Endothelial cell of umbilical vein (primary cell): ENCODE data around the gene TMOD2. TPM values are rescaled to one million over a fixed set of nuclear protein-coding genes. Genes with fewer than 3 reads are reported as not detected.

ENCODE experiments used
- BruUV-seq: library from RNA; stranded (reverse); fragments of 400-500 nt; replicated peaks from 2 replicates; lab custom pipeline; 2021; lab: Mats Ljungman, UMichigan
- CTCF ChIA-PET: fragments of 300-600, 350-600 bp; sonication (Branson Sonifier 250); formaldehyde crosslinking; loops from one replicate; lab custom pipeline; 2021; ENCODE audit warnings: antibody characterized with exemption, inconsistent platforms; lab: Charles Lee
- POLR2A ChIA-PET: fragments of 300-600, 350-600 bp; sonication (Branson Sonifier 250); formaldehyde crosslinking; loops from one replicate; lab custom pipeline; 2021; ENCODE audit warnings: antibody characterized with exemption, inconsistent platforms; lab: Charles Lee
- DNase-seq: peaks from one replicate; pipeline ENCODE4 v3.0.0-alpha.2; 2011; ENCODE audit warnings: low read depth, low spot score
- FAIRE-seq: peaks from 2 replicates; lab custom pipeline; 2011; peaks lifted over from hg19 to GRCh38; lab: Jason Lieb, UNC
- H2AFZ ChIP-seq: 2 replicates; pipeline ENCODE4 v1.6.0; 2012; ENCODE audit warnings: low read depth, low read length, control low read depth, inconsistent platforms
- H3K27ac ChIP-seq: 2 replicates; pipeline ENCODE4 v1.5.1; 2011; ENCODE audit warnings: low read depth, mild to moderate bottlenecking, control low read depth, low read length, moderate library complexity; ENCODE audit not compliant: insufficient read depth
- H3K27me3 ChIP-seq, 2 experiments: 2 replicates each; pipeline versions ENCODE4 v1.6.0 to v1.6.1; 2011; ENCODE audit warnings: low read length in 2 of 2, mixed read lengths in 1 of 2; ENCODE audit not compliant: control insufficient read depth in 2 of 2, insufficient read depth in 2 of 2
- H3K36me3 ChIP-seq, 2 experiments: 2 replicates in 1 of 2; 3 replicates in 1 of 2; pipeline ENCODE4 v1.5.1; 2011; ENCODE audit warnings: low read length in 2 of 2, mild to moderate bottlenecking in 1 of 2, moderate library complexity in 1 of 2; ENCODE audit not compliant: control insufficient read depth in 2 of 2, insufficient read depth in 2 of 2; ENCODE audit errors: extremely low read depth in 1 of 2
- H3K4me1 ChIP-seq: 3 replicates; pipeline ENCODE4 v1.5.1; 2011; ENCODE audit warnings: mild to moderate bottlenecking, low read length; ENCODE audit not compliant: control insufficient read depth, insufficient read depth; ENCODE audit errors: extremely low read depth
- H3K4me2 ChIP-seq: 2 replicates; pipeline ENCODE4 v1.6.1; 2011; ENCODE audit warnings: low read length, control low read depth, mixed read lengths; ENCODE audit not compliant: insufficient read depth
- H3K4me3 ChIP-seq, 3 experiments: fragments of 200-600 bp in 1 of 3; sonication (generic), shearing (Covaris generic) in 1 of 3; replicated peaks in 1 of 3; 2 replicates each; pipeline ENCODE4 v1.5.1; 2011 to 2016; ENCODE audit warnings: control low read depth in 3 of 3, low read length in 3 of 3, mild to moderate bottlenecking in 2 of 3, inconsistent platforms in 1 of 3, low read depth in 1 of 3, moderate library complexity in 1 of 3; ENCODE audit not compliant: insufficient read depth in 1 of 3
- H3K79me2 ChIP-seq: 2 replicates; pipeline ENCODE4 v1.6.0; 2012; ENCODE audit warnings: low read length, inconsistent platforms; ENCODE audit not compliant: control insufficient read depth, insufficient read depth
- H3K9ac ChIP-seq: replicated peaks from 2 replicates; pipeline ENCODE3; 2011; ENCODE audit warnings: low read length, control low read depth; ENCODE audit not compliant: insufficient read depth; ENCODE audit errors: extremely low read depth
- H3K9me1 ChIP-seq: replicated peaks from 3 replicates; pipeline ENCODE4 v1.6.0; 2011; ENCODE audit warnings: mild to moderate bottlenecking, low read length; ENCODE audit not compliant: control insufficient read depth, insufficient read depth; ENCODE audit errors: extremely low read depth
- H3K9me3 ChIP-seq: replicated peaks from 2 replicates; pipeline ENCODE4 v1.5.1; 2012; ENCODE audit warnings: low read length, inconsistent platforms; ENCODE audit not compliant: control insufficient read depth, insufficient read depth
- H4K20me1 ChIP-seq: replicated peaks from 2 replicates; pipeline ENCODE3; 2011; ENCODE audit warnings: mild to moderate bottlenecking, low read length; ENCODE audit not compliant: control insufficient read depth, insufficient read depth; ENCODE audit errors: extremely low read depth
- EZH2 ChIP-seq: IDR thresholded peaks from 2 replicates; pipeline ENCODE4 v1.6.1; 2012; ENCODE audit warnings: borderline replicate concordance, low read depth, mild to moderate bottlenecking, moderate library complexity, low read length, inconsistent platforms; ENCODE audit not compliant: severe bottlenecking
- FOS ChIP-seq: IDR thresholded peaks from 2 replicates; pipeline ENCODE4 v1.6.1; 2011; ENCODE audit warnings: mild to moderate bottlenecking, low read length, moderate library complexity, borderline replicate concordance; ENCODE audit not compliant: insufficient read depth
- GATA2 ChIP-seq: IDR thresholded peaks from 2 replicates; pipeline ENCODE4 v1.7.0; 2011; ENCODE audit warnings: low read depth, mild to moderate bottlenecking, moderate library complexity, mixed read lengths, low read length; ENCODE audit not compliant: insufficient read length, insufficient read depth
- JUN ChIP-seq: IDR thresholded peaks from 2 replicates; pipeline ENCODE4 v1.6.1; 2011; ENCODE audit warnings: borderline replicate concordance, low read depth; ENCODE audit not compliant: insufficient read length, insufficient read depth
- MYC ChIP-seq: IDR thresholded peaks from one replicate; pipeline ENCODE4 v1.6.1; 2011; ENCODE audit warnings: mild to moderate bottlenecking, low read depth, low read length
- POLR2A ChIP-seq: IDR thresholded peaks from 2 replicates; pipeline ENCODE4 v1.6.1; 2012; ENCODE audit warnings: low read depth, mild to moderate bottlenecking, control low read depth, low read length
- POLR2AphosphoS5 ChIP-seq: IDR thresholded peaks from 2 replicates; pipeline ENCODE4 v1.6.1; 2012; ENCODE audit warnings: low read depth, mild to moderate bottlenecking, control low read depth, low read length, moderate library complexity; ENCODE audit not compliant: insufficient read depth
- dilution Hi-C: fragments of 300-500 bp; cut with MboI; formaldehyde crosslinking; loops from one replicate; pipeline ENCODE4 v1.15.0; 2019; ENCODE audit warnings: low sequenced_read_pairs; ENCODE audit not compliant: extremely low pct_ligation_motif_present
- intact Hi-C: fragments of 100-400 bp; cut with micrococcal nuclease; formaldehyde crosslinking; loops from one replicate; pipeline ENCODE4 v1.10.0; 2022
- polyA plus RNA-seq, 4 experiments: library from polyadenylated mRNA; depleted of rRNA in 3 of 4; stranded (reverse) in 3 of 4; unstranded in 1 of 4; fragments of >200 nt; gene quantifications; 2 replicates each; pipeline versions ENCODE4 v1.2.1 to v1.2.3, GENCODE V29; 2011 to 2012; ENCODE audit warnings: missing spikeins in 1 of 4
- total RNA-seq: library from RNA; stranded (reverse); gene quantifications from 2 replicates; pipeline ENCODE4 v1.2.3, GENCODE V29; 2021
- TF ChIP-seq, protein P1 (sequence below), 2 donors: IDR thresholded peaks; 1 replicate in 1 of 2; 2 replicates in 1 of 2; pipeline ENCODE4 v1.5.1; 2011; ENCODE audit warnings: low read length in 2 of 2, mild to moderate bottlenecking in 2 of 2, moderate library complexity in 2 of 2, control low read depth in 1 of 2, inconsistent platforms in 1 of 2, low read depth in 1 of 2; ENCODE audit not compliant: insufficient read depth in 1 of 2; ENCODE audit errors: extremely low read depth in 1 of 2
- TF ChIP-seq, protein P2 (sequence below): IDR thresholded peaks from 2 replicates; pipeline ENCODE4 v1.6.1; 2011; ENCODE audit not compliant: insufficient read depth, insufficient read length

Gene TMOD2
- total and polyA plus RNA-seq, 2 donors (not counting 3 experiments of a cell fraction or from before 2014, with no cell fraction given) = 0.46 to 2.7 TPM

DNA sequence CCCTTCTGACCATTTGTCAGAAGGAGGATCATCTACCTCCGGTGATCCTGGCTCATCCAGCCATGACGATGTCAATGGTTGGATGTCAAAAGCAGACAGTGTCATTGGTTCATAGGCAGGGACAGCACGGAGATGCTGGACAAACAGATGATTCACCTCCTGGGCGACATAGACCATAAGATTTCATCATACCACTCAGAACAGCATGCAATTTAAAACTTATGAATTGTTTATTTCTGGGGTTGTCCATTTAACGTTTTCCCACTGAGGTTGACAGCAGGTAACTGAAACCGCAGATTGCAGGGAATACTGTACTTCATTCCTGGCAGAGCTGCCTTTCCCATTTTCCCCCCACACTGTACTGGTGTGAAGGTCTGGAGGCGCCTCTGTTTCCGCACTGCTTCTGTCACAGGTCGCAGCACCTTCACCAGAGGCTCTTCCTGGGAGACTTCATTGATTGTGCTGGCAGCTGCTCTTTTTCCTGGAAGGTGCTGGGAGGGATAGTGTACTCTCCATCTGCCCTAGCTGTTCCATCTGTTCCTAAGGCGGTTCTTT is 45.5 kb downstream of the TMOD2 start:
- no TSS peak for BruUV-seq
- CTCF ChIA-PET = interaction anchor here (0.8 to 1.6 kb wide), 2 partner anchors 20 to 147 kb away, joined by 3 to 5 read pairs; no protein-coding TSS in a partner anchor
- FAIRE-seq = no peak

More for the DNA sequence above, 45.5 kb downstream of the TMOD2 start:
- no peak overlapping the region for H3K4me3 ChIP-seq
- H3K9ac ChIP-seq = no peak overlapping the region
- no peak for DNase-seq
- no peaks in the 10 kb centered on the region for H3K27me3 ChIP-seq
- H3K9me1 ChIP-seq = no peaks in the 10 kb centered on the region
- no peaks in the 10 kb centered on the region for H4K20me1 ChIP-seq
- no peak overlapping the region for H3K27ac ChIP-seq
- no peaks in the 10 kb centered on the region for H3K36me3 ChIP-seq
- H3K79me2 ChIP-seq = no peaks in the 10 kb centered on the region
- H3K9me3 ChIP-seq = no peaks in the 10 kb centered on the region
- no peaks in the 10 kb centered on the region for H3K4me1 ChIP-seq
- no peak overlapping the region for H3K4me2 ChIP-seq
- no peak for TF ChIP-seq MYC
- no peak for TF ChIP-seq POLR2A
- no peak for TF ChIP-seq POLR2AphosphoS5
- no peak for TF ChIP-seq GATA2
- no peak for TF ChIP-seq FOS
- no peak for TF ChIP-seq JUN
- TF ChIP-seq EZH2 = no peak
- TF ChIP-seq, protein P1, sequence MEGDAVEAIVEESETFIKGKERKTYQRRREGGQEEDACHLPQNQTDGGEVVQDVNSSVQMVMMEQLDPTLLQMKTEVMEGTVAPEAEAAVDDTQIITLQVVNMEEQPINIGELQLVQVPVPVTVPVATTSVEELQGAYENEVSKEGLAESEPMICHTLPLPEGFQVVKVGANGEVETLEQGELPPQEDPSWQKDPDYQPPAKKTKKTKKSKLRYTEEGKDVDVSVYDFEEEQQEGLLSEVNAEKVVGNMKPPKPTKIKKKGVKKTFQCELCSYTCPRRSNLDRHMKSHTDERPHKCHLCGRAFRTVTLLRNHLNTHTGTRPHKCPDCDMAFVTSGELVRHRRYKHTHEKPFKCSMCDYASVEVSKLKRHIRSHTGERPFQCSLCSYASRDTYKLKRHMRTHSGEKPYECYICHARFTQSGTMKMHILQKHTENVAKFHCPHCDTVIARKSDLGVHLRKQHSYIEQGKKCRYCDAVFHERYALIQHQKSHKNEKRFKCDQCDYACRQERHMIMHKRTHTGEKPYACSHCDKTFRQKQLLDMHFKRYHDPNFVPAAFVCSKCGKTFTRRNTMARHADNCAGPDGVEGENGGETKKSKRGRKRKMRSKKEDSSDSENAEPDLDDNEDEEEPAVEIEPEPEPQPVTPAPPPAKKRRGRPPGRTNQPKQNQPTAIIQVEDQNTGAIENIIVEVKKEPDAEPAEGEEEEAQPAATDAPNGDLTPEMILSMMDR (IDR thresholded peaks at IDR 0.05; ENCODE audit: extremely low read depth in 1 of 2, insufficient read depth in 1 of 2, low read depth in 1 of 2, low read length in 2 of 2) = no peak
- TF ChIP-seq, protein P2, sequence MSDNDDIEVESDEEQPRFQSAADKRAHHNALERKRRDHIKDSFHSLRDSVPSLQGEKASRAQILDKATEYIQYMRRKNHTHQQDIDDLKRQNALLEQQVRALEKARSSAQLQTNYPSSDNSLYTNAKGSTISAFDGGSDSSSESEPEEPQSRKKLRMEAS = no peak
- intact Hi-C loops = no loop called here
- H2AFZ ChIP-seq = no peak overlapping the region
- POLR2A ChIA-PET = no interaction called here
- dilution Hi-C loops = no loop called here
